Measurements from ENCODE around the gene DNMBP. TPM values are rescaled to one million over a fixed set of nuclear protein-coding genes. Genes with fewer than 3 reads are reported as not detected.

The DNMBP gene
- total RNA-seq, 1 donor from 2014 or later, result 47.5 TPM

- H3K9me3 Mint-ChIP-seq (ENCODE audit: low read depth), result no peaks in the 10 kb centered on the region
- TF ChIP-seq CTCF (IDR thresholded peaks at IDR 0.05; ENCODE audit: unreplicated experiment), result no peak
- peaks cover 28% of the 10 kb centered on the region for H3K36me3 Mint-ChIP-seq (ENCODE audit: insufficient read depth)
- H3K27me3 Mint-ChIP-seq, result no peaks in the 10 kb centered on the region
- DNase-seq (ENCODE audit: low spot score, unreplicated experiment), result no peak
- H3K27ac Mint-ChIP-seq, result peak overlapping the region; percentile 89
- H3K4me3 Mint-ChIP-seq (ENCODE audit: low read depth), result no peak overlapping the region
- H3K4me1 Mint-ChIP-seq (ENCODE audit: low read depth), result peaks cover 41% of the 10 kb centered on the region
These were observed 89.3 kb downstream of the DNMBP start for GRCh38 chr10:99920486-99920885.

- H3K36me3 Mint-ChIP-seq (ENCODE audit: insufficient read depth), result peaks cover 22% of the 10 kb centered on the region
- peaks cover 41% of the 10 kb centered on the region for H3K4me1 Mint-ChIP-seq (ENCODE audit: low read depth)
- H3K4me3 Mint-ChIP-seq (ENCODE audit: low read depth), result peak overlapping the region; percentile 62
- peak overlapping the region; percentile 94 for H3K27ac Mint-ChIP-seq
- DNase-seq (ENCODE audit: low spot score, unreplicated experiment), result peak; percentile 11
- H3K27me3 Mint-ChIP-seq, result no peaks in the 10 kb centered on the region
- H3K9me3 Mint-ChIP-seq (ENCODE audit: low read depth), result no peaks in the 10 kb centered on the region
- TF ChIP-seq CTCF (IDR thresholded peaks at IDR 0.05; ENCODE audit: unreplicated experiment), result no peak
These were observed 91.6 kb downstream of the DNMBP start for GRCh38 chr10:99917963-99918825.

- H3K4me3 Mint-ChIP-seq (ENCODE audit: low read depth), result no peak overlapping the region
- DNase-seq (ENCODE audit: low spot score, unreplicated experiment), result no peak
- no peaks in the 10 kb centered on the region for H3K27me3 Mint-ChIP-seq
- H3K27ac Mint-ChIP-seq, result peak overlapping the region; percentile 80
- no peak for TF ChIP-seq CTCF (IDR thresholded peaks at IDR 0.05; ENCODE audit: unreplicated experiment)
- no peaks in the 10 kb centered on the region for H3K9me3 Mint-ChIP-seq (ENCODE audit: low read depth)
- H3K36me3 Mint-ChIP-seq (ENCODE audit: insufficient read depth), result peaks cover 17% of the 10 kb centered on the region
- peaks cover 42% of the 10 kb centered on the region for H3K4me1 Mint-ChIP-seq (ENCODE audit: low read depth)
These were observed 93.0 kb downstream of the DNMBP start for GRCh38 chr10:99916776-99917175.

- TF ChIP-seq CTCF (IDR thresholded peaks at IDR 0.05; ENCODE audit: unreplicated experiment), result no peak
- peak overlapping the region; percentile 13 for H3K27ac Mint-ChIP-seq
- H3K4me1 Mint-ChIP-seq (ENCODE audit: low read depth), result peaks cover 38% of the 10 kb centered on the region
- no peaks in the 10 kb centered on the region for H3K9me3 Mint-ChIP-seq (ENCODE audit: low read depth)
- no peak for DNase-seq (ENCODE audit: low spot score, unreplicated experiment)
- H3K4me3 Mint-ChIP-seq (ENCODE audit: low read depth), result no peak overlapping the region
- no peaks in the 10 kb centered on the region for H3K27me3 Mint-ChIP-seq
- peaks cover 7% of the 10 kb centered on the region for H3K36me3 Mint-ChIP-seq (ENCODE audit: insufficient read depth)
These were observed 94.3 kb downstream of the DNMBP start for GRCh38 chr10:99915414-99915813.

GRCh38 chr10:99914236-99914635 lies 95.5 kb downstream of the DNMBP start:
- peaks cover 5% of the 10 kb centered on the region for H3K36me3 Mint-ChIP-seq (ENCODE audit: insufficient read depth)
- H3K27me3 Mint-ChIP-seq, result no peaks in the 10 kb centered on the region
- DNase-seq (ENCODE audit: low spot score, unreplicated experiment), result no peak
- H3K4me1 Mint-ChIP-seq (ENCODE audit: low read depth), result peaks cover 37% of the 10 kb centered on the region
- TF ChIP-seq CTCF (IDR thresholded peaks at IDR 0.05; ENCODE audit: unreplicated experiment), result no peak
- H3K27ac Mint-ChIP-seq, result peak overlapping the region; percentile 82
- H3K4me3 Mint-ChIP-seq (ENCODE audit: low read depth), result no peak overlapping the region
- no peaks in the 10 kb centered on the region for H3K9me3 Mint-ChIP-seq (ENCODE audit: low read depth)

Measured in progenitor cell of endocrine pancreas (in vitro differentiated cells).